ENCODE data around the gene CABP7.

- no peak for TF ChIP-seq CTCF (IDR thresholded peaks at IDR 0.05)
- TF ChIP-seq POLR2A (IDR thresholded peaks at IDR 0.05) = no peak
Observed at GRCh38 chr22:29769723-29770321, 50.0 kb downstream of the CABP7 start.

Data from thyroid gland (tissue), 4 donors.